Superior temporal gyrus (tissue), 1 donor: ENCODE results near the gene NHS.
"Not testable (repeated sequence)": the region's sequence is repeated elsewhere in the genome, so short reads cannot be mapped to it uniquely, and the experiment has no call there.

Experiments used
- DNase-seq: peaks from one replicate; pipeline ENCODE4 v3.0.0-alpha.2; 2016; ENCODE audit errors: extremely low spot score

NHS gene

GRCh38 chrX:17496407-17496806 lies 121.4 kb downstream of the NHS start:
- no peak for DNase-seq

GRCh38 chrX:17497193-17497592 lies 122.2 kb downstream of the NHS start:
- no peak for DNase-seq

- no peak for DNase-seq
These were observed 124.5 kb downstream of the NHS start for GRCh38 chrX:17499512-17499911.

DNA sequence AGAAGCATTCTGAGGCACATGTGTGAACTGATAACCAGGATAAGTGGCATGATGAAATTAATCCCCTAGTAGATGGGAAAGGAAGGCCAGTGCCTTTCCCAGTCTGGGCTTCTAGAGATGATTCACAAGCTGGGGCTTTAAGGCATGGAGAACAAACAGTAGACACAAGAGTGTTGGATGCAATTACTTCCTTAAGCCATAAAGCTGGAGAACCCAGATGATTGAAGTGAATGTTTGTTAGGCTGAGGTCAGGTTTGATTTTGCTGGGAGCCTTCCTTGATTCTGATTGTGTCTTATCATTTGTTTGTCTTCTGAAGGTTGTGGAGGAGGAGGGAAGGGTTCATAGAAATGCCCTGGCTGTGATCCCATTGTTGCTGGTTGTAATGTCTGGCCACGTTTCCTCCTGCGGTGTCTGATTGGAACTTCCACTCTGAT lies 125.2 kb downstream of the NHS start:
- no peak for DNase-seq

- DNase-seq: no peak
These were observed 126.7 kb downstream of the NHS start for GRCh38 chrX:17501746-17502145.

DNA sequence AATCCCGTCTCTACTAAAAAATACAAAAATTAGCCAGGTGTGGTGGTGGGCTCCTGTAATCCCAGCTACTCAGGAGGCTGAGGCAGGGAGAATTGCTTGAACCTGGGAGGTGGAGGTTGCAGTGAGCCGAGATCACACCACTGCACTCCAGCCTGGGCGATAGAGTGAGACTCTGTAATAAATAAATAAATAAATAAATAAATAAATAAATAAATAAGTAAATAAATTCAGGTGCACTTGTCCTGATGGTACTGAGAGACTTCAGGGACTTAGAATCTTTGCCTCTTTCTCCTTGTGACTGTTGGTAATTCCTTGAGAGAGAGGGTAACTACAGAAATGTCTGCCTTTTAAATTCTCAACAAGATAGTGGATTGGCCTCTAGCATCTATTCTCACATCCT lies 131.4 kb downstream of the NHS start:
- not testable (repeated sequence) for DNase-seq

DNA sequence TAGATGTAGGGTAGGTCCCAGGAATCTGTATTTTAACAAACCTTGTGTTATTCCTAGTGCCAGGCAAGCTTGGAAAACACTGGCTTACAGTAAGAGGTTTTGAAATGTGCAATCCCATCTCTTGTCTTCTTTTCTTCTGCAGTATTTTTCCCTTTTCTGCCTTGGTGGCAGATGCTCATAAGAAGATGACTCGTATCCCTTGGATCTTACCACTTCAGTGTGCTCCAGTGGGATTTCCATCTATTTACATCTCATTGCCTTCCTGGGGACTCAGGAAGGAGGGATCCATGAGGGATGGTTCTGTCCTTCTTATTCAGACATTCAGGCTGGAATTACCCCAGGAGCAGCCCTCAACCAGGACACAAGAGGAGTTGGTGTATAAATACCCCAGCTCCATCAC lies 136.6 kb downstream of the NHS start:
- no peak for DNase-seq

DNA sequence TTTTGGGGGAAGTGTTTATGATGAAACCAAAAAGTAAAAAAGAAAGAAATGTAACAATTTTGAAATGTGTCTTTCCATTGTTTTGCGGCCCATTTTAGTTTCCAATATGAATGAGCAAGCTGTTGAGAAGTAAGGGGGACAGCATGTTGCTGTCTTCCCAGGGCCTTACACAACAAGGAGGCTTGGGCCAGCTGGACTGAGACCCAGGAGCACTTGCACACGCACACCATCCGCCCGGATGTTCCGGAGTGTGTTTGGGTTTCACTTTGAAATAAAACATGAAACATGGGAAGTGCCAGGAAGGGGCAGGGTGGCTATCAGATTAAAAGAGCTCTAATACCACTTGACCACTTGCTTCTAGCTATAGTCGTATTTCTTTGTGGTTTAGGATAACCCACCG lies 144.4 kb downstream of the NHS start:
- no peak for DNase-seq

GRCh38 chrX:17520016-17520615 lies 145.1 kb downstream of the NHS start:
- no peak for DNase-seq

DNA sequence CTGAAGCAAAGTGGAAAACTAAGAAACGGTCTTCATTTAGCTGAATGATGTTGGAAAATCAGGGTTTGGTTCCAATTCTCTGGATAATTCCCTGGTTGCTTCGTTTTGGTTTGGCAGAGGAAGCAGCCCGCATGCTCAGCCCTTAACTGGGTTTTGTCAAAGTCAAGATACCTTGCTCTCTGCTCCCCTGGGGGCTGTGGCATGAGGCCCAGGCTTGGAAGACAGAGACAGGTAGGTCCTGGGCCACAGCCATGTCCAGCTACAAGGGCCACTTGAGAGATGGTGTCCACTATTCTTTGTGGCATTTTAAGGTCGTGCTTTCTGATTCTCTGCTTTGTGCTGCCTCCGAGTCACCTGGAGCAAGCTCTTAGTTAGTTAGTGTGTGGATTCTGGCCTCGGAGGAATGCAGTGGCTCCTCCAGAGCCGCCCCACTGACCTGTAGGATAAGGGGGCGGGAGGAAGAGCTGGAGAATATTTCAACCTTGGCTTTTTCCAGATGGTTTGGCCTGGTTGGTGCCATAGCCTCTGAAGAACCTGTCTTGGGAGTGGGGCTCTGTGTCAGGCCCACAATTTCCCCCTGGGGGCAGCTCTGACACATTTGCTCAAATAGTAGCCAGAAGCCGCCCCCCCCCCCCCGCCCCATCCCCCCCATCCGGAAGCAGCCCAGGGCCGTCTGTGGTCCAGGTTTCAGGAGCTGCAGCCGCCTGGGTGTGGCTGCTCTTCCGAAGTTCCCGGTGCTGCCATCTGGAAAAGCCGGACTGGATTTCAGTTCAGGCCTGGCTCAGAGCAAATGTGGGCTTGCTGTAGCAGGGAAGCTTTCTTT lies 147.1 kb downstream of the NHS start:
- DNase-seq: no peak

DNA sequence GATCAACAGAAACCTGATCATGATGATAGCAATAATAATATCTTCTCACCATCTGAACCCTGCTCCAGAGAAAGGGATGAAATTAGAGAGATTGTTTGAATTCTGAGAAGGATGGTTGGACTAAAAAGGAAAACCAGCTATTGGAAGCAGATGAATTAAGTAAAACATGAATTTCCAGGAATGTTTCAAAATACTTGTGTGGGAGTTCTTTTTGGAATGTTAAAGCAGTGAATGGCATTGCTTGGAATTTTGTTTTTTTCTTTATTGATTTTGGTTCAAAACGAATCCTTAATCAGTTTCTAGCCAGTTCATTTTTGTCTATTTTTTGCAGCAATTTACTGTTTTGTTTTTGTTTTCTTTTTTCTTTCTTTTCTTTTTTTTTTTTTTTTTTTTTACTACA lies 150.3 kb downstream of the NHS start:
- DNase-seq: no peak

- DNase-seq: no peak
These were observed 151.0 kb downstream of the NHS start for GRCh38 chrX:17525762-17526555.

GRCh38 chrX:17527135-17527701 lies 152.2 kb downstream of the NHS start:
- no peak for DNase-seq

DNA sequence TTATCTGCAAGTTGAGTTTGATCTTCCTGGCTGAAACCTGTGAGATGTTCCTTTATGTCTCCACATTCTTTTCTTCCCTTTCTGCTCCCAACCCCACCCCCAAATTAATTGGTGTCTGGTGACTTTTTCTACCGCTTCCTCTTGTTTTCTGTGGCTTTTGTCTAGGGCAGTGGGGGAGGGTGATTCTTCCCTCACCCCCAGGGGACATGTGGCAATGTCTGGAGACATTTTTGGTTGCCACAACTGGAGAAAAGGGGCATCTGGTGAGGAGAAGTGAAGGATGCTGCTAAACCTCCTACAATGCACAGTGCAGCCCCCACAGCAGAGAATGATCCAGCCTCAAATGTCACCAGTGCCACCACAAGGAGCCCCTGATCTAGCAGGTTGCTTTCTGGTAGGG lies 152.9 kb downstream of the NHS start:
- DNase-seq: no peak

DNA sequence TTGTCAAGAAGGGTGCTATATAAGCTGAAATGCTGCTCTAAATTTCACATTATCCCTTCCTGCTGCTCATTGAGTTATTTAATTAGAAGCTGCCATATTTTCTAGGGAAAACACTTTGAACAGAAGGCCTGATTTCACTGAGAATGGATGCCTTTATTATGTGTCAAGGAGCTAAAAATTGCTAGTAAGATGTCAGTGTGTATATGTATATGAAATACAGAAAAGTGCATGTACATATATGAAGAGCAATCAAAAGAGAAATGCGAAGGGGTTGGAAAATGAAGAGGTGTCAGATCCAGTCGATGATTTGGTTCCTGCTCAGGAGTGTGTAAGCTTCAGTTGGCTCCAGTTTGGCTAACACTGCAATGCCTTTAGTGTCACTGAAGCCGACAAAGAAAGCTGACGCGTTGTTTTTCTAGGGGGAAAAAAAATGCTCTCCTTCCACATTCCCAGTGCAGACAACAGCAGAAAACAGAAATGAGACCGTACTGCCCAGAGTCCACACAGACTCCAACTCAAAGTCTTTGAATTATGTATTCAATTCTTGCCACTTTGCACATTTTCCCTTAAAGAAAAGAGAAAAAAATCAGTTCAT lies 154.2 kb downstream of the NHS start:
- DNase-seq: no peak

GRCh38 chrX:17531500-17531899 lies 156.5 kb downstream of the NHS start:
- DNase-seq: no peak

DNA sequence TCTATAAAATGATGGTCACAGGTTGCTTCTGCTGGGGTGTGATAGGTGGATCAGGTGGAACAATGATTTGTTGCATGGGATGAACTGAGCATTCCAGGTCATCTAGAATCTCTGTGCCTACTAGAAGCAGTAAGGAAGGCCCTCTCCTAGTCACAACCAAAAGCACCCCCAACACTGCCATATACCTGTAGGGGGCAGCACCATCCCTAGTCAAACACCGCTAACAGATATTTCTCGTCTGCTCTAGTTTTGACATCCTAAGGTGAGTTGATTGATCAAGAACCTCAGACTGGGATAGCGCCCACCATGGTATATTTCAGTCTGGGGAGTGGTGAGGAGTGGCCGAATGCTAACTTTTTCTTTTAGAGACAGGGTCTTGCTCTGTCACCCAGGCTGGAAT lies 160.2 kb downstream of the NHS start:
- no peak for DNase-seq

DNA sequence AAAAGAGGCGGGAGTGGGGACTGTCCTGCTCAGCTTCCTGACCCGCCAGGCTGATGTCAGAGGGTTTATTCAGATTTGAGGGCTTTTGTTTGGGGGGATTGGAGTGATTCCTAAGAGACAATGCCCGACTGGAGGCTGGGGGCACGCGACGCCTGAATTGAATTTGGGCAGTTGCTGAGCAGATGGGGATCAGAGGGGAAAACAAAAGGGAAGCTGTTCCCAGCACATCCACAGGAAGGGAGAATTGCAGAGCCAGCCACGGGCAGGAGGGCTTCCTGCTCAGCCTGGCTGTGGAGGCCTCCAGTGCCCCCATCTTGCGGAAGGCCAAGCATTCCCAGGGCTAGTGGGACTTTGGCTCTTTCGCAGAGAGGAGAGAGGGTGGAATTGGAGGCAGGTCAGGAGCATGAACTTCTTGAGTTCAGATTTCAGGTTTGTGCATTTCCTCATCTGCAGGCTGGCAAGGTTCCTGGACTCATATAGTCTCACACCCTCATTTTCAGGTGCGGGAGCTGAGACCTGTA lies 162.8 kb downstream of the NHS start:
- no peak for DNase-seq

GRCh38 chrX:17542123-17542522 lies 167.1 kb downstream of the NHS start:
- no peak for DNase-seq

- no peak for DNase-seq
These were observed 169.8 kb downstream of the NHS start for GRCh38 chrX:17544821-17545220.

DNA sequence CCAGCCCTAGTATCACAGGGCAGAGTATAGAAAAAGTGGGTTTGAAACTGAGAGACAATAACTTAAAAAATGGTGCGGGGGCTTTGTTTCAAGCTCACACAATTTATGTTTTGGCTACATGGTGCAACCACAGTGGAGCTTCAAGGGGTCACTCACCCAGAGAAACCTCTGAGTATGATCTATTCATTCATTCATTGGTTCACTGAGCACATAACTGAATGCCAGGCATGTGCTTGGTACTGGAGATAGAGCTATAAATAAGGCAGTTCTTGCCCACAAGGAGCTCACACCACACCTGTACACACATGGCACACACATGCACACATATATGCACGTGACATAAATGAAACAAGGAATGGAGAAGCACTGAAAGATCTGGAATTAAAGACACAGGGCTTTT lies 171.4 kb downstream of the NHS start:
- no peak for DNase-seq

- no peak for DNase-seq
These were observed 172.7 kb downstream of the NHS start for GRCh38 chrX:17547658-17548057.
